ENCODE data around the gene KSR1.

KSR1 gene

DNA sequence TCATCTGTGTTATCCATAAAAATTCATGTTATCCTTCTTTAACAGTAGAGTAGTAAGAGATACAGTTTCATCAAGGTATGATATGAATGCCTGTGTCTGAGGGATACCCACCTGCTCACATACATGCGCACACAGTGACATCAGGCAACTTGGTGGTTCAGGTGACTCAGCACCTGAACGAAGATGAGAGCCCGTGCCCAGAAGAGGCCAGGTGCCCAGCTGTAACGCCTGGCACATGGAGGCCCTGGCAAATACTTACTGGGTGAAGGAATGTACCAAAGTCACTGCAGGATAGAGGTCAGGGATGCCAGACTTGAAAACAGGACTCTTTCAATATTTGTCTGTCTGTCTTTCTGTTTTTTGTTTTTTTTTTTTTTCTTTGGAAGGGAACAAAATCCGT is 102.1 kb downstream of the KSR1 start:
- no peak for DNase-seq

DNA sequence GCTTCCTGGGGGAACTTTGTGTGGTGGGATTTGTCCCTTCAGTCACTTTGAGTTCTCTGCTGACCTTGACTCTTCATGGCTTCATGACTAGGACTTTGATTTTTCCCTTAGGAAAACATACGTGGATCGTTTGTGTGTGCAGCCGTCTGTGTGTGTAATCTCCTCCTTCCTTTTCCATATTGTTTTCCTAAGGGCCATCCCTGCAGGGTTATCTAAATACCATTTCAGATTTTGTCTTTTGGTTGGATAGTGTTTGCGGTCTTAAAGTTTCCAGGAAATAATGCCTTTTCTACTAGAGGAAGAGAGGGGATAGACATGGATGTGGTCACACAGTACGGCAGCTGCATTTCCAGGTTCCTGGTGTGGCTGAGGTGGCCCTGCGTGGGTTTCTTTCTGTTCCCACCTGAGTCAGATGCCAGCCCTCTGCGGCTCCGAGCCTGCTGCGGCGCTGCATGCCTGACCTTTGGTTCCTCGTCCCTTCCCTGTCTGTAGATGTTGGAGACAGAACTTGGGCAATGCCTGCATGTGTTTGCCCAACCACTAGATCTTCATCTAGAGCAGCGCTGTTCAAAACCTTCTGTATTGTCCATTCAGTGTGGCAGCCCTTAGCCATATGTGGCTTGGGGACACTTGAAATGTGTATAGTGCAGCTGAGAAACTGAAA is 102.7 kb downstream of the KSR1 start:
- no peak for DNase-seq

DNA sequence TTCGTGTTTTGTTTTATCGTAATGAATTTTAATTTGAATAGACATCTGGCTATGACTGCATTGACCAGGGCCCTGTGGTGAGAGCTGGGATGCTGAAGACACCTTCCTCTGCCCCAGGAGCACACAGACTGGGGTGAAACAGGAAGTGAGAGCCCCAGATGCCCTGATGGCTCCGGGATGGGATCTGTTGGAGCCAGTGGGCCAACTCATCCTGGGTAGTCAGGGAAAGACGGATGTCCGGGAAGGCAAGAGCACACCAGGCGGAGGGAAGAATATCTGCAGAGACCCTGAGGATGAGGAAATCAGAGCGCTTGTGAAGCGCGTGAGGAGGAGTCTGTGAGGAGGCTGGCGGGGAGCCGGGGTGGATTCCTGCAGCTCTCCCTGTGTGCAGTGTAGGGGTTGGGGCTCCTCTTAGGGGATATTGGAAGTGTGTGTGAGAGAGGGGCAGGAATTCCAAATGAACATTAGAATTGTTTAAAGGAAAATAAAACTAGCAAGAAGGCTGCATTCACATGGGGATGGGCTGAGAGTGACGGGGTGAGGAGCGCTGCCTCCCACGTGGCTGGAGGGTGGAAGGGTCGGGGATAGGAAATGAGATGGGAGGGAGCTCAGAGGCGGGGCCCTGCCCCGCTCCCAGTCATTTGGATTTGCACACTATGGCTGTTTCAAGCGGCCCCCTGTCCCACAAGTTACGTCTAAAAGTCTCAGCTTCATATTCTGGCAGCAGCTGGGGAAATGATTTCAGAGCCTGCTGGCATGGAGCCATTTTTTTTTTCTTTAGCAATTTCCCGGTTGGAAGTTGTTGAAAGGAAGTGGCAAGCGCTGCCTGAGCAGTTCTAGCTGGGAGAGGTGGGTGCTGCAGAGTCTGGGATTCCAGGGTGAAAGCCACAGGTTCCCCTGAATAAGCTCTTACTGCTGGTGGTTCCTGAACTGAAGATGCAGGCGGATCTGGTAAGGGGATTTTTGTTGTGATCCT is 103.5 kb downstream of the KSR1 start:
- peak; percentile 87 for DNase-seq

DNA sequence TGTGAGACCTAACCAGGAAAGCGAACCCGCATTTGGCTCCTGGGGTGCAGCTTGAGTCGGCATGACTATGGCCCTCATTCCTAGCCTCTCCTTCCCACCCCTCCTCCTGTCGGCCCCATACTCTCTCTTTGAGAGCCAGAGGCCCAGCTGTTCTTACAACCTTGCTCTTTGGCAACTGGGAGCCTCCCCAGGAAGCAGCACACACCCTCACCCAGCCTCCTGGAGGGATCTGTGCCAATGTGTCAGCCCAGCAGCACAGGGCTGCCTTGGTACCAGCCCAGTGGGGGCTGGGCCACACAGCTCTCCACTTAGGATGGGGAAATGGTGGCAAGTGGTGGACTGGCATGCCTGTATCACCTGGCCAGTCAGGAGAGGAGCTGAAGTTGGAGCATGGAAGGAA is 104.4 kb downstream of the KSR1 start:
- DNase-seq: no peak

DNA sequence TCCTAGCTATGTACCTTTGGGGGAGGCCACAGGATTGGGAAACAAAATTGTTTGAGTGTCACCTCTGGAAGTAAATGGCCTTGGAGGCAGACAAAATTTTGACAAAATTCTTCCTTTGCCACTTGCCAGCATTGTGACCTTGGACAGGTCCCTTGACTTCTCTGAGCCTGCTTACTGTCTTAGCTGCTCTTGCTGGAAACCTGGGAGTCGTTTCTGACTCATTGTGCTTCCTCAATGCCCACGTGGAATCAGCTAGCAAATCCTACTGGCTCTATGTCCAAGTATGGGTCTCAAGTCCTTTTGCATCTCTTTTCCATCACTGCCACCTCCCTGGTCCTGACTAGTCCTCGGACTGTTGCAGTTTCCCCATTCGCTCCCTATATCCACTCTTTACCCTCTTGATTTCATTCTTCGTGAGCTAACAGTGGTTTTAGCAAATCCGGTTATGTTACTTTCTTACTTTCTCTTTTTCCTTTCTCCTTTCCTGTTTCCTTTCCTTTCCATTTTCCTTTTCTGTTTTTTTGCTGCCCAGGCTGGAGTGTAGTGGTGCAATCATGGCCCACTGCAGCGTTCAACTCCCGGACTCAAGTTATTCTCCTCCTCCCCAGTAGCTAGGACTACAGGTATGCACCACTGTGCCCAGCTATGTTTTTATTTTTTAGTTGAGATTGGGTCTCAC is 106.7 kb downstream of the KSR1 start:
- no peak for DNase-seq

DNA sequence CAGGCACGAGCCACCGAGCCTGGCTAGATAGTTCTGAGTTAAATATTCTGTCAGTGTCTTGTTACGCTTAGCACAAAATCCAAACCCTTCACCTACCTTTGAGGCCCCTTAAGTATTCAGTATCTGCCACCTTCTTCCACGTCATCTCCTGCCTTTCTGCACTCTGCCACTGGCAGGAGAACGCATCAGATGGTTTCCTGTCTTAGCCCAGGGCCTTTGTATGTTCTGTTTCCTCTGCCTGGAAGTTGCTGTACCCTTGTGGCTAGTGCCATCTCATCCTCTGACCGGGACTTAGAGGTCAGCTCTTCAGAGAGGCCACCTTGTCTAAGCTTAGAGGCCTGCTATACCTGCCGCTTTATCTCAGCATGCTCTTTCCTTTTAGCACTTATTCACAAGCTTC is 107.3 kb downstream of the KSR1 start:
- no peak for DNase-seq

DNA sequence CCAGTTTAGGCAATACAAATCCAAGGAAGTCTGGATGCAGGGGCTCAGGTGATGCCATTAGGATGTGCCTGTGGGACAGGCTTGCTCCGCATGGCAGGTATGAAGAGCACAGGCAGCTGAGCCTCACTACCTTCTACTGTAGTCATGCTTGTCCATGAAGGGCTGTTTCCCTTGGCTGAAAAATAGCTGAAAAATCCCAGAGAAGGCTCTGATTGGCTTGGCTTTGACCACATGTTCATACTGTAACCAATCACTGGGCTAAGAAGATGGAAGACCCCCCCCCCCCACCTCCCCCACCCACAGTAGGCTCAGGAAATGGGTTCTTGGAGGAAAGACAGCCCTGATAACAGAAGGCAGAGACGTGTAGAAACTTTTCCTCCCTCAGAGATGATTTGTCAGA is 108.2 kb downstream of the KSR1 start:
- DNase-seq: no peak

DNA sequence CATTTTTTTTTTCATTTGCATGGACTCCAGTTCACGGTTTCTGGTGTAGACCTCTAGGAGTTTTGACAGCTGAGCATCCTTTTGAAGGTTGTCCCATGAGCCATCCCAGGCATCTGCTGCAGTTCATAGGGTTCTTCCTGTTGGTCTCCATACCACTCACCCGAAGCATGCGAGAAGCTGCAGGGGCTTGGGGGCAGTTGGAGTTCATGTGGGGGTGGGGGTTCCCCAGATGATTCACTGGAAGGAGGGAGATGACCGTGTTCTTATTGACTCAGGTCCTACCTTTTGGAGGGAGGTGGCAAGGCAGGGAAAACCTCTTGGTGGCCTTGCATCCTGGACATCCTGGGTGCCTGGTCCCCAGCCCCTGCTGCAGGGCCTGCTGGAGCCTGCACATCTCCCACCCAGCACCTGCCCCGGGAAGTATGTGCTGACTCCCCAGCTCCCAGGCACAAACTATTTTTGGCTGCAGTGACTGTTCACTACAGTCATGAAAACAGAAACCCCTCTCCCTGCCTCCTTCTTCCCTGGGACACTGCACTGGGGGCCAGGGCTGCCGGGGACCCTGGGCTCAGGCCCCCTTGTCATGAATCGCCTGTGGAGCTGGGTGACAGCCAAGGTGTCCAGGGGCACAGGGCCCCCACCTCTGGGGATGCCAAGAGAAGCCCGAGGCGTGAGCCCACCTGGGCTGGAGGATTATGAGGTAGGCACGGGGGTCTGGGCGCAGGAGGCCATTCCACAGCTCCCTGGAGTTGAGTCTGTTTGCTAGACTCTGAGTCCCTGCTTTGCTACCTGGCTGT is 109.8 kb downstream of the KSR1 start:
- no peak for DNase-seq

DNA sequence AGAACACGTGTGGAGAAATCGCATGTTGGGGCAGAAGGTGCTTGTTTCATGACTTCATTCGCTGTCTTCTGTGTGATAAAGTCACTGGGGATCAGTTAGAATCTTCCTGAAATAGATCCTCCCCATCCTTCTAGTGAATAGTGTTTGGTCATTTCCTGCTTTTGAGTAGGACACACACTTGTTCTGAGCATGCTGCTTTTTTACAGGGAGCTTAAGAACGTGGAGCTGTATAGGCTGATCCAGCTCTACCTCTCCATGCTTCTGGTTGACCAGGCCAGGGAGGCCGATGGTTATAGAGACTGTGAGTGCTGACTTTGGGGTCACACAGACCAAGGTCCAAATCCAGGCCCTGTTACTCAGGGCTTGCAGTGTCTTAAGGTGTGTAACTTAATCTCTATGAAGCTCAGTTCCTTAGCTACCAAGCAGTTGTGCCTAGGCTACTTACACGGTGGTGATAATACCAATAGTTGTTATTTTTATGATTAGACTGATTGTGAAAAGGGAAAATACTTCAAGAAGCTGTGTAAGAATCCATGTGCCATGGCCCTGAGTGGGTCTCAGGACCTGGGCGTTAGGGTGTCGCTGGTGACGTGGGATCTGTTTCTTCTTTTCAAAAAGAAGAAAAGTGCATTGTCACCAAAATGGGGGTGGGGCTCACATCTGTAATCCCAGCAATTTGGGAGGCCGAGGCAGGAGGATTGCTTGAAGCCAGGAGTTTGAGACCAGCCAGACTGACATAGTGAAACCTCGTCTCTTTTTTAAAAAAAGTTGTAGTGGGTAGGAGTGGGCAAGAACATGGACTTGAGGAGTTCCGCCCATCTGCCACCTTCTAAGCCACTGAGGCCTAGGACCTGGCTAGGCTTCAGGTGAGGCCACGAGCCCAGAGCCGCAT is 110.7 kb downstream of the KSR1 start:
- DNase-seq: no peak

DNA sequence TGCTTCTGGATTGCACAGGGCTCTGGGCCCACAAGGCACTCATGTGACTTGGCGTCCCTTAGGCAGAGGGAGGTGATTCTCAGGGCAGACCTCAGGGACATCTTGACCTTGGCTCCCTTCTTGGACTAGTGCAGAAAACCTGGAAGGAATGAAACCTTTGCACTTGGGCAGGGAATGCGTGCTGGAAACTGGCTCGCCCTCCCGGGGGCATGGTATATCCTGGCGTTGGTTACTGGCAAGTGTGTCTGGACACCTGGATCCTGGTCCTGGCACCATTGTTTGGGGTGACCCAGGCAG is 111.3 kb downstream of the KSR1 start:
- DNase-seq: no peak

DNA sequence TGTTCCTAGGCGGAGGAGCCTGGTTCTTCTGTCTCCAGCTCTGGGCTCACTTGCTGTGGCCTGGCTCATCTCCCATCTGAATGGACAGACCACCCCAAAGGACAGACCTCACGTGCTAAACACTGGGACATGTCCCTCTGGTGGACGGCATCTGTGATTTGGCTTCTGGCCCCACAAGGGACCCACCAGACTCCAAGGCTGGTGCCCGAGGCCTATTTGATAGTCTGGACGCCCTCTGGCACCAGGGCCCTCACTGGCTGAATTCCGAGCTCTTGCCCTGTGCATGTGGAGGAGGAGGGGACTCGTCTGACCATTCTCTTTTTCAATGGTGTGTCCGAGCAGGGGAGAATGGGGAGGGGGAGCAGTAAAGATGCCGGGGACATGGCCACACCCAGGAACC is 112.0 kb downstream of the KSR1 start:
- no peak for DNase-seq

DNA sequence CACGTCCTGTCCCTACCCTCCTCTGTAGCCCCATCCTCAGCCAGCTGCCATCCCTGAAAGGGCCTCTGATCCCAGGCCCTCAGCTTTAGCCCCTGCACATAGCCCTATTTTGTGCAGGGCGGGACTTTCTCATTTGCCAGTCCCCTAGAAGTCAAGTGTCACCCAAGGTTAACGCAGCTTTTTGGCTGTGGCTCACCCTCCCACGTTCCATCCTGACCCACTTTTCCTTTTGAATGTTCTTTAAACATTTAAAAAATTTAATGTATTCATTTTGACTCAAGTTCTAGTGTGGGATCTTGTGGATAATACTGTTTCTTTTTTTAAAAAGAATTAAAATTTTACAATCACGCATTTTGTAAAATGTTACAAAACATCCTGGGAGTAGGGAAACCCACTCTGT is 112.6 kb downstream of the KSR1 start:
- DNase-seq: no peak

DNA sequence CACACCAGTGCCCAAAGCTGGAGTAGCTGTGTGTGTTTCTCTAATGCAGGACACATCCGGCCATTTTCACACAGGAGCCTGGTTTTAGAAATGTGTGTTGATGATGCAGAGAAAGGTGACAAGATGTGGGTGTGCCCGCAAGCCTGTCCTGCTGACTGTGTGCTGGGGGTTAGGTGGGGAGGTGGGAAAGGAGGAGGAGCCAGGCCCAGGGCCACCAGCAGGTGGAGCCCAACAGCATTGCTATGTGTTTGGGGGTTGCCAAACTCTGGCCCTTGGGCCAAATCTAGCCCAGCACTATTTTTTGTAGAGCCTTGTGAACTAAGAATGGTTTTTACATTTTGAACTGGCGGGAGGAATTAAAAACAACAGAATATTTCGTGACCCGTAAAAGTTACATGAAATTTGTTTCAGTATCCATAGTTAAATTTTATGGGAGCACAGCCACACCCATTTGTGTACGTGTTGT is 113.0 kb downstream of the KSR1 start:
- DNase-seq: no peak

DNA sequence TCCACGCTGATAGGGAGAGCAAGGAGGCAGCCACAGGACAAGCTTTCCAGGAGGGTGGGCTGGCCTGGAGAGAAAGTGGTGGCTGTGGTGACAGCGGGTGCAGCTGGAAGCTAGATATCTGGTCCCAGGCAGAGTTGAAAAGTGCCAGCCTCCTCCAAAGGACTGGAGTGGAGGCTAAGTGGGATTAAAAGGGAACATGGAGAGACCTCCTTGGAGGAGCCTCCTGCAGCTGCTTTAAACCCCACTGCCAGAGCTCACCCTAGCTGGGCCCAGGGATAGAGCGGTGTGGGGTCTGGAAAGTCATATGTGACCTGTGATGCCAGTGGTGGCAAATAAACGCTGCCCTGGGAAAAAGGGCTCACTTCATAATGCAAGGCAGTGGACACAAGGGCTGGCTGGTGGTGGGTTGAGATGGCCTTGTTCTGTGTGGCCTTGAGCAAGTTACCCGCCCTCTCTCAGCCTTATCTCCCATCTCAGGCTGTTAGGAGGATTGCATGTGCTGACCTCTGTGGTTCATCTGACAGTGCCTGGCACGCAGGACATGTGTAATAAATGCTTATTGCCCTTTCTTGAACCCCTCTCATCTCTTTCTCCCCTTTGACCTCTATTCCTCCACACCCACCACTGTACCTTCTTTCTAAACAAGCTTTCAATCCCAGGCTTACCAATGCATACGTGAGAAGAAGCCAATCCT is 113.8 kb downstream of the KSR1 start:
- no peak for DNase-seq

DNA sequence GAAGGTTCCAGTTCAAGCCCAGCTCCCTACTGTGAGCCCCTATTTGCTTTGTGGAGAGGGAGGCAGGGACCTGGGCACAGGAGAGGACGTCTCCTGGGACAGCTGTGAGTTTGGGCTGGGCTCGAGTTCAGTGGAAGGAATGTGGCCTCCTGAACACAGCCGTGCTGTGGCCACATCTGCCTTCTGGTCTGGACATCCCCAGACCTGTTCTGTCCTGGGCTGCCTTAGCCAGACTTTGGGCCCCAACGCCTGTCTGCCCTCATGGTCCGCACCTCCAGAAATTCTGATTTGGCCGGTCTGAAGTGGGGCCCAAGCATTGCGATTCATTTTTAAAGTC is 114.3 kb downstream of the KSR1 start:
- DNase-seq: no peak

DNA sequence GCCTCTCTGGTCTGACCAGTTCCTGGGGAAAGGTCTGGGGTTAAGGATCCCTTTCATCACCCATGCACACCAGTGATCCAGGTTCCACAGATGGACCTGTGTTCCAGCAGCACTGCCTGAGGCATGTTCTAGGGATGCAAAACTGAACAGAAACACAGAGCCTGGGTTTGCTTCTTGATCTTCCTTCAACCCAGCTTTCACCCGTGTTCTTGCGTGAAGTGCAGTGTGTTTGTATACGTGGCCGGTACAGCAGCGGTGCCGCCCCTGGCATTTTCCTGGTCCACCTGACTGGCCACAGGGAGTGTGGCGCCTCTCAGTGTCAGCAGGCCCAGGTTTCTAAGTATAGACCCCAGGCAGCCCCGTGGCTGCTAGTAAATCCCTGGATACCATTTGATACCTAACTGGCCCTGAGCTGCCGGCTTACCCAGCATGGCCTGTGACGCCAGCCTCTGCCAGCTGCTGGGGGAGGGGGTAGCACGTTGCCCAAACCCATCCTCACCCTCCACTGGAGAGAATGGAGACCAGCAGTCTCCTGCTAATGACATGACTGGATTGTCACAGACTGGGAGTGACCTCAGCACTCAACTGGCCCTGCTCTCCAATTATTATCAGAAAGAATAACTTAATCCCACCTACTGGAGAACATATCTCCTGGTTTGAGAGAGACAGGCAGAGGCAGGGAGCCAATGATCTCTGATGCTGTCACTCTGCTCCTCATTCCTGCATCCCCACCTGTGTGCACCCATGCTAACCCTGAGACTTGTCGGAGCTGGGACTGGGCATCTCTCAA is 115.5 kb downstream of the KSR1 start:
- DNase-seq: no peak

DNA sequence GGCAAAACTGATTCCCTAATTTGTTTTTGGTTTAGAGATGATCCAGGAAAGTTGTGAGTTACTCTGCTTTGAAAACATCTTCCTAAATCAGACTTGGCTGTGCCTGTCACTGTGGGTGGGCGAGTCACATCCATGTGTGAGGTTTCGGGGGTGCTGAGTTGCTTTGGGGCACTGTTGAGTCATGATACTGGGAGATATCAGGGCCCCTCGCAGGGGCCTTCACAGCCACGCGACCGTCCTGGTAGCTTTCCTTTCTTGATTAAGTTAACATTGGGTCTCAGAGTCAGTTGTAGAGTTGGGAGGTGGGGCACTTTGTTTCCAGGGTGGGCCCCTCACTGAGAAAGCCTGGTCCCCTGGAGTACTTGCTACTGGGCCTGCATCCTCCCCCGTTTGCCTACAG is 116.4 kb downstream of the KSR1 start:
- DNase-seq: no peak

DNA sequence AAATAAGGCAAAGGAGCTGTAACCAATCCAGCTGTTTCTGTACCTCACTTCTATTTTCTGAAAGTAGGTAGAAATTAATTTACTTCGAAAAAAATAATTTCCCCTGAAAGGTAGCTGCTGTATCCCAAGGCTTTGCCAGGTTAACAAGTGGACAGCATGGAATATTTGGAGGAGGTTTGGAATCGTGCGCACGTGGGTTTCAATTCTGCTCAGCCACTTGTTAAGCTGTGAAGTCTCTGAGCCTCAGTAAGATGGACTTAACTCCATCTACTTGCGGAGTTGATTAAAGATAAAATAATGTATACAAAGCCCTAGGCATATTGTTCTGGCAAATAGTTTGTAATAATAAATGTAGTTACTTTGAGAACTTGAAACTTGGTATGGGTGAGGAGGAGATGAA is 117.3 kb downstream of the KSR1 start:
- no peak for DNase-seq

DNA sequence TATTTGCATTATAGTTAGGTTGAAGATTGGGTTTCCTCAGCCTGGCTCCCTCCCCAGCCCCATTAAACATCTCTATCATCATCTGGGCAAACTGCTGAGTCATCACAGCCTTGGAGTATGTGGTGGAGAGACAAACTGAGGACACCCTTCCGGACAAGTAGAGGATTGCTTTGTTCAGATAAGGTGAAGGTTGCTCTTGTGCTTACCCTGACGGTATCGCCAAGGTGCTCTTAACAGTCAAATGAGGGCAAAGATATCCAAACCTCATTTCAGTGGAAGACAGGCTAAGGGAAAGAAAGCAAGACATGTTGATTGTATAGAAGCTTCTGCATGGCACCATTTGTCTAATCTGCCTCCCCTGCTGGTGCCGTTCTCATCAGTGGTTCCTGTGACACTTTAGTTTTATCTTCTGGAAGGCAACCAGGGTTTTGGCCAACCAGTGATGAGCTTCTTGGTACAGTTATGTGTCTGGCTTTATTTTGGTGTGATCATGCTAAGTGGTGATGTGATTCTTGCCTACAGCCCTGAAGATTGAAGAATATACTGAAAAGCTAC is 117.8 kb downstream of the KSR1 start:
- no peak for DNase-seq

Measured in right forelimb (tissue), 1 donor.